Measurements from ENCODE around the gene SPRR2F.
"Not testable (repeated sequence)": the region's sequence is repeated elsewhere in the genome, so short reads cannot be mapped to it uniquely, and the experiment has no call there.

GRCh38 chr1:153115264-153115663 lies 1.9 kb upstream of the SPRR2F start:
- TF ChIP-seq, protein P1, sequence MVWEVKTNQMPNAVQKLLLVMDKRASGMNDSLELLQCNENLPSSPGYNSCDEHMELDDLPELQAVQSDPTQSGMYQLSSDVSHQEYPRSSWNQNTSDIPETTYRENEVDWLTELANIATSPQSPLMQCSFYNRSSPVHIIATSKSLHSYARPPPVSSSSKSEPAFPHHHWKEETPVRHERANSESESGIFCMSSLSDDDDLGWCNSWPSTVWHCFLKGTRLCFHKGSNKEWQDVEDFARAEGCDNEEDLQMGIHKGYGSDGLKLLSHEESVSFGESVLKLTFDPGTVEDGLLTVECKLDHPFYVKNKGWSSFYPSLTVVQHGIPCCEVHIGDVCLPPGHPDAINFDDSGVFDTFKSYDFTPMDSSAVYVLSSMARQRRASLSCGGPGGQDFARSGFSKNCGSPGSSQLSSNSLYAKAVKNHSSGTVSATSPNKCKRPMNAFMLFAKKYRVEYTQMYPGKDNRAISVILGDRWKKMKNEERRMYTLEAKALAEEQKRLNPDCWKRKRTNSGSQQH (CRISPR knock-in tag; IDR thresholded peaks at IDR 0.05) = not testable (repeated sequence)
- TF ChIP-seq, protein P2, sequence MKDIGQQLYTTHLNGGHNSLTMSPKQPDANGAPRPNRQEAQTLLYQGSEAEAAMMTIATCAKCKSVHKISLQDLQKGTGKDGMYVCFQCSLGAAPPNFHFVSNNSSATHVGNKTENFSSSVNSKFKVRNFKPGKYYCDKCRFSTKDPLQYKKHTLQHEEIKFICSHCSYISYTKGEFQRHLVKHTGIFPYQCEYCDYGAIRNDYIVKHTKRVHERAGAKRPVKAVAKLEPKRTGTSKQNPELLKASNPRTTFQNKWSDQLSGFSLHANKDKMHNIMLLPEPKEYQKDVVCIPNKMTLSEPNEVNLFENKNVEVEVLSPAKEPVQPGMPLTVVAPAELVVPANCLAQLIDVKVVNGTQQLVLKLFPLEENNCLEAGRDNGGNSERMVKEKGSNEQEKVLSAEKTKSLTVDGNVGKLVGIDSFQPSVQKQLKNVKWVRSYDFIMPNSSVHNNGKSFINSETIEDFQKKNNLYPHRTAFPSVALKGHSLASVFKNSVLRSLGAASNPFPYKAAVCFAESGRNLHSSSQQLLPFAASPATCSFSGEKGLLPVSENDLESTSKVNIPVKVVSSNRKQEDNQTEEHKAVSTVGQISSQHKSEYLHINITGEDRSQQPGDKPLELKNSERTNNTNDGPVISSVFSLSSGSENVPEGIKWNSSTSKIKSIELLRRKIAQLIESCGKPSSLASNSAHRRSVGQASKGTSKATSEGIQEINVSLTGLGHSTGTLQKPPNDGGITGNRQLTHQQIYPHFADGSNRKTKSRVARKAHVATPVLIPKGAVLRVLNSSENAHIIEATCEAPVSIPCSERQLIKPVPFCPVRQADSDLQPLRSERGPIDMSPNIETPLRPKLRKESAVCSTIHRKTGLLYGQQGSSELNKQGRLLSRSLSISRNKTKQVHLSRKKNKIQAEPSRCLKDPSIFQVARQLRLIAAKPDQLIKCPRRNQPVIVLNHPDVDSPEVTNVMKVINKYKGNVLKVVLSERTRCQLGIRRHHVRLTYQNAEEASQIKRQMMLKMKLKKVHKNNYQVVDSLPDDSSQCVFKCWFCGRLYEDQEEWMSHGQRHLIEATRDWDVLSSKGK (CRISPR knock-in tag; IDR thresholded peaks at IDR 0.05) = not testable (repeated sequence)
- TF ChIP-seq RFX7 (CRISPR knock-in tag; IDR thresholded peaks at IDR 0.05); MYC (IDR thresholded peaks at IDR 0.05; ENCODE audit: low read depth, low read length); MYC (CRISPR knock-in tag; IDR thresholded peaks at IDR 0.05; ENCODE audit: borderline replicate concordance, low read depth); POLR3A (IDR thresholded peaks at IDR 0.05; ENCODE audit: borderline replicate concordance, extremely low read depth, insufficient read depth, insufficient read length); KLF10 (CRISPR knock-in tag; IDR thresholded peaks at IDR 0.05); RFX5 (IDR thresholded peaks at IDR 0.05; ENCODE audit: low read depth, low read length): not testable (repeated sequence)

All from K562 (cell line).